BLaER1 treated with 17β-estradiol and CSF1 and Interleukin-3, amounts not matched to agents 10 nM and 100 nM (cell line): ENCODE measurements around the gene ERAP2.

Experiments used
- H3K27ac ChIP-seq, 11 experiments: shearing (Covaris generic); formaldehyde crosslinking; 2 replicates each; pipeline ENCODE4 v1.8.1; 2022
- H3K27me3 ChIP-seq, 11 experiments: shearing (Covaris generic); formaldehyde crosslinking; 2 replicates each; pipeline ENCODE4 v1.8.1; 2022
- H3K36me3 ChIP-seq, 11 experiments: shearing (Covaris generic); formaldehyde crosslinking; 2 replicates each; pipeline ENCODE4 v1.8.1; 2022
- H3K4me1 ChIP-seq, 10 experiments: shearing (Covaris generic); formaldehyde crosslinking; 2 replicates each; pipeline ENCODE4 v1.8.1; 2022
- H3K4me2 ChIP-seq, 11 experiments: shearing (Covaris generic); formaldehyde crosslinking; 2 replicates each; pipeline ENCODE4 v1.8.1; 2022
- H3K4me3 ChIP-seq, 10 experiments: shearing (Covaris generic); formaldehyde crosslinking; 2 replicates each; pipeline ENCODE4 v1.8.1; 2022
- H3K9ac ChIP-seq, 11 experiments: shearing (Covaris generic); formaldehyde crosslinking; 2 replicates each; pipeline ENCODE4 v1.8.1; 2022
- H3K9me3 ChIP-seq, 11 experiments: shearing (Covaris generic); formaldehyde crosslinking; replicated peaks in 1 of 11; 2 replicates each; pipeline ENCODE4 v1.8.1; 2022
- H4K20me1 ChIP-seq, 11 experiments: shearing (Covaris generic); formaldehyde crosslinking; 2 replicates each; pipeline ENCODE4 v1.8.1; 2022
- Cebpa-rat ChIP-seq, 11 experiments: shearing (Covaris generic); IDR thresholded peaks; 2 replicates each; pipeline ENCODE4 v1.8.1; 2022

Gene ERAP2

GRCh38 chr5:96904054-96904931 is 28.0 kb downstream of the ERAP2 start:
- Histone ChIP-seq H4K20me1 (no peaks in the 10 kb centered on the region), H3K4me2 (peak overlapping the region in 1 of 11 experiments; percentile 28; a peak in 1 of 22 replicates), H3K9ac (no peak overlapping the region), H3K27ac (no peak overlapping the region), H3K27me3 (no peaks in the 10 kb centered on the region), H3K4me1 (peaks cover 0 to 23% (median 8%) of the 10 kb centered on the region in 10 experiments; a peak in 13 of 20 replicates), H3K4me3 (no peak overlapping the region), H3K9me3 (0 out of 22 replicates have a peak, but pooled peaks cover 0 to 7% (median 0%) of the 10 kb centered on the region in 11 experiments), H3K36me3 (peaks cover 11 to 100% (median 87%) of the 10 kb centered on the region in 11 experiments)
- TF ChIP-seq Cebpa-rat (IDR thresholded peaks at IDR 0.05) = no peak

- Histone ChIP-seq H3K4me1 (peaks cover 0 to 23% (median 8%) of the 10 kb centered on the region in 10 experiments; a peak in 13 of 20 replicates), H3K36me3 (peaks cover 14 to 100% (median 86%) of the 10 kb centered on the region in 11 experiments)
- no peak for TF ChIP-seq Cebpa-rat (IDR thresholded peaks at IDR 0.05)
Observed at GRCh38 chr5:96905864-96906263, 29.6 kb downstream of the ERAP2 start.

GRCh38 chr5:96909003-96909402 is 32.7 kb downstream of the ERAP2 start:
- Histone ChIP-seq H3K9me3 (0 out of 22 replicates have a peak, but pooled peaks cover 0 to 7% (median 0%) of the 10 kb centered on the region in 11 experiments), H3K4me1 (peaks cover 0 to 22% (median 8%) of the 10 kb centered on the region in 10 experiments; a peak in 13 of 20 replicates), H3K4me3 (no peak overlapping the region), H4K20me1 (no peaks in the 10 kb centered on the region), H3K4me2 (no peak overlapping the region), H3K9ac (no peak overlapping the region), H3K27me3 (no peaks in the 10 kb centered on the region), H3K36me3 (peaks cover 8 to 95% (median 72%) of the 10 kb centered on the region in 11 experiments; a peak in 20 of 22 replicates), H3K27ac (no peak overlapping the region)
- TF ChIP-seq Cebpa-rat (IDR thresholded peaks at IDR 0.05) = no peak

More at GRCh38 chr5:96905864-96906263, 29.6 kb downstream of the ERAP2 start:
- no peak overlapping the region for H3K4me3 ChIP-seq
- 0 out of 22 replicates have a peak, but pooled peaks cover 0 to 7% (median 0%) of the 10 kb centered on the region in 11 experiments for H3K9me3 ChIP-seq
- H3K27me3 ChIP-seq = no peaks in the 10 kb centered on the region
- peak overlapping the region in 7 of 11 experiments; percentile 11 to 65 (median 26); a peak in 8 of 22 replicates for H3K4me2 ChIP-seq
- no peak overlapping the region for H3K9ac ChIP-seq
- no peaks in the 10 kb centered on the region for H4K20me1 ChIP-seq
- no peak overlapping the region for H3K27ac ChIP-seq

GRCh38 chr5:96909435-96909834 is 33.1 kb downstream of the ERAP2 start:
- Histone ChIP-seq H3K36me3 (peaks cover 8 to 95% (median 72%) of the 10 kb centered on the region in 11 experiments; a peak in 20 of 22 replicates), H3K27ac (no peak overlapping the region), H3K4me1 (peaks cover 0 to 18% (median 8%) of the 10 kb centered on the region in 10 experiments; a peak in 13 of 20 replicates), H3K9me3 (0 out of 22 replicates have a peak, but pooled peaks cover 0 to 7% (median 0%) of the 10 kb centered on the region in 11 experiments), H3K9ac (no peak overlapping the region), H4K20me1 (no peaks in the 10 kb centered on the region), H3K4me3 (no peak overlapping the region), H3K4me2 (no peak overlapping the region), H3K27me3 (no peaks in the 10 kb centered on the region)
- no peak for TF ChIP-seq Cebpa-rat (IDR thresholded peaks at IDR 0.05)

- H3K9me3 ChIP-seq = 0 out of 22 replicates have a peak, but pooled peaks cover 0 to 3% (median 0%) of the 10 kb centered on the region in 11 experiments
- no peak overlapping the region for H3K27ac ChIP-seq
- no peak for TF ChIP-seq Cebpa-rat (IDR thresholded peaks at IDR 0.05)
- H3K4me3 ChIP-seq = no peak overlapping the region
- no peaks in the 10 kb centered on the region for H4K20me1 ChIP-seq
- H3K27me3 ChIP-seq = no peaks in the 10 kb centered on the region
- H3K9ac ChIP-seq = no peak overlapping the region
- H3K36me3 ChIP-seq = peaks cover 8 to 95% (median 65%) of the 10 kb centered on the region in 11 experiments; a peak in 20 of 22 replicates
- no peak overlapping the region for H3K4me2 ChIP-seq
- H3K4me1 ChIP-seq = peaks cover 0 to 4% (median 2%) of the 10 kb centered on the region in 10 experiments; a peak in 12 of 20 replicates
Observed at GRCh38 chr5:96911139-96911538, 34.8 kb downstream of the ERAP2 start.

GRCh38 chr5:96913233-96913632 is 36.9 kb downstream of the ERAP2 start:
- Histone ChIP-seq H3K9ac (no peak overlapping the region), H3K36me3 (peaks cover 8 to 95% (median 74%) of the 10 kb centered on the region in 11 experiments; a peak in 21 of 22 replicates), H3K4me1 (no peaks in the 10 kb centered on the region), H3K4me2 (no peak overlapping the region), H3K4me3 (no peak overlapping the region), H3K27me3 (no peaks in the 10 kb centered on the region), H4K20me1 (no peaks in the 10 kb centered on the region), H3K9me3 (peaks cover 0 to 10% (median 0%) of the 10 kb centered on the region in 11 experiments; a peak in 3 of 22 replicates), H3K27ac (no peak overlapping the region)
- TF ChIP-seq Cebpa-rat (IDR thresholded peaks at IDR 0.05) = no peak

- no peak overlapping the region for H3K4me3 ChIP-seq
- peaks cover 0 to 12% (median 0%) of the 10 kb centered on the region in 11 experiments; a peak in 3 of 22 replicates for H3K9me3 ChIP-seq
- H4K20me1 ChIP-seq = no peaks in the 10 kb centered on the region
- H3K27ac ChIP-seq = peak overlapping the region in 9 of 11 experiments; percentile 70 to 87 (median 81); a peak in 16 of 22 replicates
- H3K36me3 ChIP-seq = peaks cover 0 to 55% (median 46%) of the 10 kb centered on the region in 11 experiments; a peak in 19 of 22 replicates
- peak overlapping the region; percentile 43 to 80 (median 70); a peak in 20 of 22 replicates for H3K4me2 ChIP-seq
- no peak overlapping the region for H3K9ac ChIP-seq
- no peak for TF ChIP-seq Cebpa-rat (IDR thresholded peaks at IDR 0.05)
- no peaks in the 10 kb centered on the region for H3K27me3 ChIP-seq
- H3K4me1 ChIP-seq = peaks cover 26 to 37% (median 33%) of the 10 kb centered on the region in 10 experiments
Observed at GRCh38 chr5:96919754-96920197, 43.5 kb downstream of the ERAP2 start.

GRCh38 chr5:96920744-96921355 is 44.5 kb downstream of the ERAP2 start:
- H4K20me1 ChIP-seq = no peaks in the 10 kb centered on the region
- no peak overlapping the region for H3K4me3 ChIP-seq
- peaks cover 26 to 39% (median 33%) of the 10 kb centered on the region in 10 experiments for H3K4me1 ChIP-seq
- peak overlapping the region; percentile 29 to 87 (median 79); a peak in 21 of 22 replicates for H3K27ac ChIP-seq
- peak overlapping the region in 10 of 11 experiments; percentile 49 to 69 (median 60); a peak in 19 of 22 replicates for H3K9ac ChIP-seq
- no peak for TF ChIP-seq Cebpa-rat (IDR thresholded peaks at IDR 0.05)
- no peaks in the 10 kb centered on the region for H3K27me3 ChIP-seq
- H3K9me3 ChIP-seq = peaks cover 0 to 12% (median 0%) of the 10 kb centered on the region in 11 experiments; a peak in 3 of 22 replicates
- H3K36me3 ChIP-seq = peaks cover 0 to 44% (median 38%) of the 10 kb centered on the region in 11 experiments; a peak in 19 of 22 replicates
- peak overlapping the region; percentile 43 to 80 (median 70); a peak in 21 of 22 replicates for H3K4me2 ChIP-seq
